ENCODE measurements around the gene FAH.

The FAH gene

DNA sequence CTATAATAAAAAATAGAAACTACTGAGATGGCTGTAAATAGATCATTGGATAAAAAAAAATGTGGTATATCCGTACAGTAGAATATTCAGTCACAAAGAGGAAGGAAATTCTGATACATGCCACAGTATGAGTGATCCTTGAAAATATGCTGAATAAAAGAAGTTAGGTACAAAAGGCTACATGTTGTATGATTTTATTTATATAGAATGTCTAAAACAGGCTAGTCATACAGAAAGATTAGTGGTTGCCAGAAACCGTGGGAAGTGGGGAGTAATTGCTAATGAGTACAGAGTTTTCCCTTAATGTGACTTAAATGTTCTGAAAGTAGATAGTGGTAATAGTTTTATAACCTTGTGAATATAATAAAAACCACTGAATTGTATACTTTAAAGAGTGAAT is 24.9 kb upstream of the FAH start:
- TF ChIP-seq ZFX (IDR thresholded peaks at IDR 0.05) = no peak
- TF ChIP-seq, protein P1, sequence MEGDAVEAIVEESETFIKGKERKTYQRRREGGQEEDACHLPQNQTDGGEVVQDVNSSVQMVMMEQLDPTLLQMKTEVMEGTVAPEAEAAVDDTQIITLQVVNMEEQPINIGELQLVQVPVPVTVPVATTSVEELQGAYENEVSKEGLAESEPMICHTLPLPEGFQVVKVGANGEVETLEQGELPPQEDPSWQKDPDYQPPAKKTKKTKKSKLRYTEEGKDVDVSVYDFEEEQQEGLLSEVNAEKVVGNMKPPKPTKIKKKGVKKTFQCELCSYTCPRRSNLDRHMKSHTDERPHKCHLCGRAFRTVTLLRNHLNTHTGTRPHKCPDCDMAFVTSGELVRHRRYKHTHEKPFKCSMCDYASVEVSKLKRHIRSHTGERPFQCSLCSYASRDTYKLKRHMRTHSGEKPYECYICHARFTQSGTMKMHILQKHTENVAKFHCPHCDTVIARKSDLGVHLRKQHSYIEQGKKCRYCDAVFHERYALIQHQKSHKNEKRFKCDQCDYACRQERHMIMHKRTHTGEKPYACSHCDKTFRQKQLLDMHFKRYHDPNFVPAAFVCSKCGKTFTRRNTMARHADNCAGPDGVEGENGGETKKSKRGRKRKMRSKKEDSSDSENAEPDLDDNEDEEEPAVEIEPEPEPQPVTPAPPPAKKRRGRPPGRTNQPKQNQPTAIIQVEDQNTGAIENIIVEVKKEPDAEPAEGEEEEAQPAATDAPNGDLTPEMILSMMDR (conservative IDR thresholded peaks at IDR 0.05) = no peak
- H3K27ac ChIP-seq = no peak overlapping the region

DNA sequence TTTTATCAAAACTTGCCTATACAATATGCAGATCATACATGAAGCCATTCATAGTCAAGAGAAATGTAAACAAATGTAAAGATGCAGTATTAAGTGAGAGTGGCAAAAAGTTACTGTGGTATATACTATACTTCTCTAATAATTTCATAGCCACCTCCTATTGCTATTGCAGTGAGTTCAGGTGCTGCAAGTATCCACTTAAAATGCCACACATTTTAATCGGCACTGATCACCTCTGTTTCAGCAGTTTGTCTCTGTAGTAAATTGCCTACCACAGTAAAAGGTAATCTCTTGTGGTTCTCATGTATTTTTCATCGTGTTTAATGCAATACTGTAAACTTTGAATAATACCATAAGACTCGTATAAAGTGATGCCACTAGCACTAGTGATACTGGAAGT is 20.4 kb upstream of the FAH start:
- no peak for TF ChIP-seq ZFX (IDR thresholded peaks at IDR 0.05)
- TF ChIP-seq, protein P1 (conservative IDR thresholded peaks at IDR 0.05) = no peak
- no peak overlapping the region for H3K27ac ChIP-seq

DNA sequence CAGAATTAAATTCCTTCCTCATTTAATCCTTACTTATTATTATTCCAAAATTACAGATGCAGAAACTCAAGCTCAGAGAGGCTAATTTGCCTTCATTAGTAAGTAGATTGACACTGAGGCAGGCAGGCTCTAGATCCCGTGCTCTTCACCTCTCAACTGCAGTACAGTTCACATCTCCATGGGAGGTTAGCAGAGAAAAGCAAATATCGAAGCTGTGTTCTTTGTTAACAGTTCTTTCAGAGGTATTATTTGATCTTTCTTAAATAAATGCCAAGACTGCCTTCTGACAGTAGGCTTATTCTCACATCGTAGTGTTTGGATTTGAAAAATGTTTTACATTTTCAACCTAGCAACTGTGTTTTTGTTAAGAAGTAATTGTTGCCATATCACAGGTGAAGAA is 15.9 kb upstream of the FAH start:
- TF ChIP-seq, protein P1 (conservative IDR thresholded peaks at IDR 0.05) = no peak
- no peak for TF ChIP-seq ZFX (IDR thresholded peaks at IDR 0.05)
- H3K27ac ChIP-seq = no peak overlapping the region

DNA sequence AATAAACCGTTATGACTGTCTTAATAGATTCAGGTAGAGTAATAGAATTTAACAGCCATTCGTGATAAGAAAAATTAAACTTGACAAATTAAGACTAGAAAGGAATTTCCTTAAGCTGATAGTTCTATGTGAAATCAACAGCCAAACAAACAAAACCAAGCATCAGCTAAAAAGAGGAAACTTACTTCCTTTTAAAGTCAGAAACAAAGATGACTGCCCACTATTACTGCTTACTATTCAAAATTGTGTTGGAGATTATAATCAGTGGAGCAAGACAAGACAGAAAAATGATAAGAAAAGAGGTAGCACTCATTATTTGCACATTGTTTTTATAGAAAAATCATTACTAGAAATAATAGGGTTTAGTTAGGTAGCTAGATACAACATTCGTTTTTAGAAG is 13.8 kb upstream of the FAH start:
- no peak for TF ChIP-seq ZFX (IDR thresholded peaks at IDR 0.05)
- TF ChIP-seq, protein P1 (conservative IDR thresholded peaks at IDR 0.05) = no peak
- no peak overlapping the region for H3K27ac ChIP-seq

DNA sequence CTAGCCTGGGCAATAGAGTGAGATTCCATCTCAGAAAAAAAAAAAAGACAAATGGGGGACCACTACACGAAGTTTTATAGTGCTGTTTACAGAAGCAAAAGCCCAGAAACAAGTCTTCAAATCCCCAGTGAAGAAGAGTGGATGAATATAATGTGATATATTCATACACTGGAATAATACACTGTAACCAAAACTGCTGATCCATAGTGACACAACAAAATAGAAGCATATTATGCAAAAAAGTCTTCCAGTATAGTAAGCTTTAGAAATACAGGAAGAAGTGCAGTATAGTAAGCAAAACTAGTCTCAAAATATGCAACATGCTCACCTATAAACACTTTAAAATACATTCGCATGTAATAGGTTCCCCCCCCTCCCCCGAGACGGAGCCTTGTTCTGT is 11.9 kb upstream of the FAH start:
- no peak for TF ChIP-seq ZFX (IDR thresholded peaks at IDR 0.05)
- TF ChIP-seq, protein P1 (conservative IDR thresholded peaks at IDR 0.05) = no peak

DNA sequence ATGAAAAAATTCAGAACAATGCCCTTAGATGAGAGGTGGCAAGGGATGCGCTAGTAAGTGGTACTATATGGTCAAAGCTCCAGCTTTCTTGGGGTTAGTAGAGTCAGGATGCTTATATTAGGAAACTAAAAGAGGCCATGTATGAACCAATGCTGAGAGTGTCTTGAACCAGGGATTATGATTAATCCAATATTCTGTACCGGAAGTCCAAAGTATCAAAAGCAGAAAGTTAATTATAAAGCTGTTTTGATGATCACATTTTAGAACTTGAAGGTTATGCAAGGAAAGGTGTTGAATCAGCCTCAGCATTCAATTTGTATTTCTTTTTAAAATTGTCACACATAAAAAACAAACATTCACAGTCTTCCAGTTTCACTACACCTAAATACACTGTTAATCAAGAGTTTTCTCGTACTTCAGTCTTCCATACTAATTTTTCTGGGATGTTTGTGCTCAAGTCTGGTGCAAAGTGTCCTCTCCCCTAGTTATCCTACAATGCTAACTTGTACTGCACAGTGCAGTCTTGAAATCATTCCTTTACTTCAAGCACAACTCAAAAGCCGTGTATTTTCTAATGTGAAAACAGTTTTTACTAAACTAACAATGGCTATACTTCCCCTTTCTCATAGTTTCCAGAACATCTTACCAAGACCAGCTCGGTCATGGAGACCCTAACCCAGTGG is 10.7 kb upstream of the FAH start:
- H3K27ac ChIP-seq = no peak overlapping the region
- no peak for TF ChIP-seq ZFX (IDR thresholded peaks at IDR 0.05)
- TF ChIP-seq, protein P1 (conservative IDR thresholded peaks at IDR 0.05) = no peak

More for the DNA sequence above, 11.9 kb upstream of the FAH start:
- H3K27ac ChIP-seq = no peak overlapping the region

DNA sequence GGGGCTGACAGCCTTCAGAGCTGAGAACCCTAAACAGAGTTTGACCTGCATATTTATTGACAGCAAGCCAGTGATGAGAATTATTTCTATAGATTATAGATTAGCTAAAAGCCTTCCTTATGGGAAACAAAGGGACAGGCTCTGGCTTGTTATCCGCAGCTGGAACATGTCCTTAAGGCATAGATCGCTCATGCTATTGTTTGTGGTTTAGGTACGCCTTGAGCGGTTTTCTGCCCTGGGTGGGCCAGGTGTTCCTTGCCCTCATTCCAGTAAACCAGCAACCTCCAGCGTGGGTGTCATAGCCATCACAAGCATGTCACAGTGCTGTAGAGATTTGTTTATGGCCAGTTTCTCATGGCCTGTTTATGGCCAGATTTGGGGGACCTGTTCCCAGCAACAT is 10.2 kb upstream of the FAH start:
- TF ChIP-seq ZFX (IDR thresholded peaks at IDR 0.05) = no peak
- TF ChIP-seq, protein P1 (conservative IDR thresholded peaks at IDR 0.05) = no peak
- H3K27ac ChIP-seq = no peak overlapping the region

All from C4-2B (cell line).